ENCODE measurements around the gene PKNOX2.

Gene PKNOX2

DNA sequence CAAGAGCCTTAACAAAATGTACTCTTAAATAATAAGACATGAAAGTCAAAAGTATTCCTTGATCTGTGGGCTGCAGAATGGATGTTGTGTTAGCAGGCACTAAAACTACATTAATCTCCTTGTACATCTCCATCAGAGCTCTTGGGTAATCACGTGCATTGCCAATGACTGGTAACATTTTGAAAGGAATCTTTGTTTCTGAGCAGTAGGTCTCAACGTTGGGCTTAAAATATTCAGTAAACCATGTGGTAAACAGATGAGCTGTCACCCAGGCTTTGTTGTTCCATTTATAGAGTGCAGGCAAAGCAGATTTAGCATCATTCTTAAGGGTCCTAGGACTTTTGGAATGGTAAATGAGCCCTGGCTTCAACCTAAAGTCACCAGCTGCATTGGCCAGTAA, 152.9 kb downstream of the PKNOX2 start:
- H3K4me3 ChIP-seq (ENCODE audit: low read depth, low read length) = no peak overlapping the region
- TF ChIP-seq, protein P1, sequence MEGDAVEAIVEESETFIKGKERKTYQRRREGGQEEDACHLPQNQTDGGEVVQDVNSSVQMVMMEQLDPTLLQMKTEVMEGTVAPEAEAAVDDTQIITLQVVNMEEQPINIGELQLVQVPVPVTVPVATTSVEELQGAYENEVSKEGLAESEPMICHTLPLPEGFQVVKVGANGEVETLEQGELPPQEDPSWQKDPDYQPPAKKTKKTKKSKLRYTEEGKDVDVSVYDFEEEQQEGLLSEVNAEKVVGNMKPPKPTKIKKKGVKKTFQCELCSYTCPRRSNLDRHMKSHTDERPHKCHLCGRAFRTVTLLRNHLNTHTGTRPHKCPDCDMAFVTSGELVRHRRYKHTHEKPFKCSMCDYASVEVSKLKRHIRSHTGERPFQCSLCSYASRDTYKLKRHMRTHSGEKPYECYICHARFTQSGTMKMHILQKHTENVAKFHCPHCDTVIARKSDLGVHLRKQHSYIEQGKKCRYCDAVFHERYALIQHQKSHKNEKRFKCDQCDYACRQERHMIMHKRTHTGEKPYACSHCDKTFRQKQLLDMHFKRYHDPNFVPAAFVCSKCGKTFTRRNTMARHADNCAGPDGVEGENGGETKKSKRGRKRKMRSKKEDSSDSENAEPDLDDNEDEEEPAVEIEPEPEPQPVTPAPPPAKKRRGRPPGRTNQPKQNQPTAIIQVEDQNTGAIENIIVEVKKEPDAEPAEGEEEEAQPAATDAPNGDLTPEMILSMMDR (IDR thresholded peaks at IDR 0.05; ENCODE audit: control insufficient read depth, extremely low read depth, insufficient read depth) = no peak
- DNase-seq (ENCODE audit: low read depth) = no peak

DNA sequence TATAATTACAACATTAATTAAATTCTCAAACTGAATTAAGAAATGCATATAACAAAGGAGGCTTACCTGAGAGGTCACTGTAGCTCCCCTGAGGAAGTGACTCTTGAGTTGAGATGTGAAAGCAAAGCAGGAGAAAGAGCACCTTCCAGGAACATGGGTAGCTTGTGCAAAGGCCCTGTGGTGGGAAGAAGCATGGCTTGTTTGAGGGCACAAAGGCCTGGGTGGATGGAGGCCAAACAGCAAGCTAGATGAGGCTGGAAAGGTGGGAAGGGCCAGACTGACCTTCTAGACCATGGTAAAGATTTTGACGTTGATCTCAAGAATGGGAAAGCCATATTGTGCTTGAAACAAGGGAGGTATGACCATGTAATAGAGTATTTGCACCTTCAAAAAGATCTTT, 155.1 kb downstream of the PKNOX2 start:
- TF ChIP-seq, protein P1 (IDR thresholded peaks at IDR 0.05; ENCODE audit: control insufficient read depth, extremely low read depth, insufficient read depth) = no peak
- no peak overlapping the region for H3K4me3 ChIP-seq (ENCODE audit: low read depth, low read length)
- no peak for DNase-seq (ENCODE audit: low read depth)

DNA sequence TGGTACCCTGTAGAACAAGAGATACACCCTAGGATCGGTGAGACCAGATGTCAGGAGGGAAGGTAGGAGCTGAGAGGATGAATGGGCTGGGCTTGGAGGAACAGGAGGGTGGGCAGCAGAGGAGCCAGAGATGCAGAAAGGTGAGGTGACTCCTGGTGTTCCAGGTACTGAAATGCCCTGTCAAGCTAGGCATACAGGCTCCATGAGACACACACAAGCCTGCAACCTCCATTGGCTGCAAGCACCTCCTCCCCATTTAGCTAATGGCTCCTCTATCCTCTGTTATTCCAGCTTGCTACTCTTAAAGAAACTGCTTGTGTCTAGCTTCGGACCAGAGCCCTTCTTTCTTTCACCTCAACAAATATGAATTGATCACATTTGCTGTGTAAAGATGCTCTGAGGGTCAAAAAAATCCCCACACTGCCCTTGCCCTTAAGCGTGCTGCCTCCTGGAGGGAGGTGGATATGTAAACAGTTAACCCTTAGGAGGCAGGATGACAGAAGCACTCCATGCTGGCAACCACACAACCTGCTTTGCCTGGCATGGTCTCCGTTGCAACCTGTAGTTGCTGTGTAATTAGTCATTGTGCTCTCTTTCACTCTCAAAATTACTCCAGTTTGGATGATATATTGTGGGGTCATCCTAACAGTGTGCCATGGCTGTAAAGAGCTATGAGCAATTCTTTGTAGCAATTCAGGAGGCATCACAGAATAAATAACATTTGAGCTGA, 156.0 kb downstream of the PKNOX2 start:
- TF ChIP-seq, protein P1 (IDR thresholded peaks at IDR 0.05; ENCODE audit: control insufficient read depth, extremely low read depth, insufficient read depth) = no peak
- no peak overlapping the region for H3K4me3 ChIP-seq (ENCODE audit: low read depth, low read length)
- DNase-seq (ENCODE audit: low read depth) = no peak

GRCh38 chr11:125322289-125322688, 157.7 kb downstream of the PKNOX2 start:
- TF ChIP-seq, protein P1 (IDR thresholded peaks at IDR 0.05; ENCODE audit: control insufficient read depth, extremely low read depth, insufficient read depth) = no peak
- no peak for DNase-seq (ENCODE audit: low read depth)
- H3K4me3 ChIP-seq (ENCODE audit: low read depth, low read length) = no peak overlapping the region

DNA sequence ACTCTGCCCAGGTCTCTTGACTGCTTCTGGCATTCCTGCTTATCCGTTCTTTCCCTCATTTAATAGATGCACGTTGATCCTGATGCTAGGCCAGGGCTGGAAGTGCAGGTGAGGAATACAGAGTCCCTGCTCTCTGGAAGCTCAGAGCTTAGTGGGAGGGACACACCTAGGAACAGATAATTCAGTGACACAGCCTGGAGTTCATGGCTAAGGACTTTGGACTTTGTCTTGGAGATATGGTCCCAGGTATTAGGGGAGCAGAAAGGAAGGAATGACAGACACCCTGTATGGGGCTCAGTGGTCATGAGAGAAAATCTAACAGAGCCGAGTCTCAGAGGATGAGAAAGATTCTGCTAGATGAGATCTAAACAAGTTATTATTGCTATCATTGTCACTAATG, 160.6 kb downstream of the PKNOX2 start:
- no peak for DNase-seq (ENCODE audit: low read depth)
- no peak overlapping the region for H3K4me3 ChIP-seq (ENCODE audit: low read depth, low read length)
- TF ChIP-seq, protein P1 (IDR thresholded peaks at IDR 0.05; ENCODE audit: control insufficient read depth, extremely low read depth, insufficient read depth) = no peak

GRCh38 chr11:125326126-125326525, 161.6 kb downstream of the PKNOX2 start:
- no peak for DNase-seq (ENCODE audit: low read depth)
- no peak overlapping the region for H3K4me3 ChIP-seq (ENCODE audit: low read depth, low read length)
- TF ChIP-seq, protein P1 (IDR thresholded peaks at IDR 0.05; ENCODE audit: control insufficient read depth, extremely low read depth, insufficient read depth) = no peak
